ENCODE results near the gene TENM4.

The TENM4 gene

GRCh38 chr11:78991681-78992080 lies 449.1 kb downstream of the TENM4 start:
- TF ChIP-seq SIN3A (IDR thresholded peaks at IDR 0.05; ENCODE audit: borderline replicate concordance, insufficient read depth, low read length) (no peak), REST (IDR thresholded peaks at IDR 0.05; ENCODE audit: insufficient read depth in 1 of 2, low read depth in 2 of 2, low read length in 2 of 2) (no peak), TAF1 (IDR thresholded peaks at IDR 0.05; ENCODE audit: borderline replicate concordance, insufficient read depth, low read length) (no peak), FOXP2 (optimal IDR thresholded peaks at IDR 0.05; ENCODE audit: borderline replicate concordance, extremely low read depth, extremely low read length, insufficient read depth) (no peak), POLR2AphosphoS5 (IDR thresholded peaks at IDR 0.05; ENCODE audit: low read depth, low read length) (no peak)

GRCh38 chr11:78990261-78990660 lies 450.6 kb downstream of the TENM4 start:
- no peak for TF ChIP-seq FOXP2 (optimal IDR thresholded peaks at IDR 0.05; ENCODE audit: borderline replicate concordance, extremely low read depth, extremely low read length, insufficient read depth)
- TF ChIP-seq REST (IDR thresholded peaks at IDR 0.05; ENCODE audit: insufficient read depth in 1 of 2, low read depth in 2 of 2, low read length in 2 of 2), result no peak
- TF ChIP-seq TAF1 (IDR thresholded peaks at IDR 0.05; ENCODE audit: borderline replicate concordance, insufficient read depth, low read length), result no peak
- TF ChIP-seq SIN3A (IDR thresholded peaks at IDR 0.05; ENCODE audit: borderline replicate concordance, insufficient read depth, low read length), result no peak
- no peak for TF ChIP-seq POLR2AphosphoS5 (IDR thresholded peaks at IDR 0.05; ENCODE audit: low read depth, low read length)

GRCh38 chr11:78987748-78988147 lies 453.1 kb downstream of the TENM4 start:
- TF ChIP-seq FOXP2 (optimal IDR thresholded peaks at IDR 0.05; ENCODE audit: borderline replicate concordance, extremely low read depth, extremely low read length, insufficient read depth) (no peak), SIN3A (IDR thresholded peaks at IDR 0.05; ENCODE audit: borderline replicate concordance, insufficient read depth, low read length) (no peak), REST (IDR thresholded peaks at IDR 0.05; ENCODE audit: insufficient read depth in 1 of 2, low read depth in 2 of 2, low read length in 2 of 2) (no peak), TAF1 (IDR thresholded peaks at IDR 0.05; ENCODE audit: borderline replicate concordance, insufficient read depth, low read length) (no peak), POLR2AphosphoS5 (IDR thresholded peaks at IDR 0.05; ENCODE audit: low read depth, low read length) (no peak)

- no peak for TF ChIP-seq TAF1 (IDR thresholded peaks at IDR 0.05; ENCODE audit: borderline replicate concordance, insufficient read depth, low read length)
- no peak for TF ChIP-seq FOXP2 (optimal IDR thresholded peaks at IDR 0.05; ENCODE audit: borderline replicate concordance, extremely low read depth, extremely low read length, insufficient read depth)
- no peak for TF ChIP-seq REST (IDR thresholded peaks at IDR 0.05; ENCODE audit: insufficient read depth in 1 of 2, low read depth in 2 of 2, low read length in 2 of 2)
- no peak for TF ChIP-seq POLR2AphosphoS5 (IDR thresholded peaks at IDR 0.05; ENCODE audit: low read depth, low read length)
- TF ChIP-seq SIN3A (IDR thresholded peaks at IDR 0.05; ENCODE audit: borderline replicate concordance, insufficient read depth, low read length), result no peak
These were observed 454.5 kb downstream of the TENM4 start for GRCh38 chr11:78986305-78986704.

- no peak for TF ChIP-seq POLR2AphosphoS5 (IDR thresholded peaks at IDR 0.05; ENCODE audit: low read depth, low read length)
These were observed 455.2 kb downstream of the TENM4 start for GRCh38 chr11:78985663-78986062.
